Adipocyte (in vitro differentiated cells): Measurements from ENCODE around the gene QSER1.
"Not testable (repeated sequence)": the region's sequence is repeated elsewhere in the genome, so short reads cannot be mapped to it uniquely, and the experiment has no call there.

Source experiments
- DNase-seq: peaks from one replicate; pipeline ENCODE4 v3.0.0-alpha.2; 2015; ENCODE audit warnings: low read depth
- H3K27me3 ChIP-seq: replicated peaks from 2 replicates; pipeline ENCODE4 v1.7.0; 2013; ENCODE audit warnings: mild to moderate bottlenecking, low read length, moderate library complexity; ENCODE audit not compliant: control insufficient read depth, insufficient read depth
- H3K36me3 ChIP-seq: 2 replicates; pipeline ENCODE4 v1.7.0; 2013; ENCODE audit warnings: low read length, mild to moderate bottlenecking, moderate library complexity; ENCODE audit not compliant: control insufficient read depth, insufficient read depth, severe bottlenecking
- H3K4me1 ChIP-seq: 2 replicates; pipeline ENCODE4 v1.7.0; 2013; ENCODE audit warnings: mild to moderate bottlenecking, low read length, moderate library complexity; ENCODE audit not compliant: control insufficient read depth, insufficient read depth
- H3K4me3 ChIP-seq: 2 replicates; pipeline ENCODE4 v1.7.0; 2013; ENCODE audit warnings: mild to moderate bottlenecking, low read length, moderate library complexity
- H3K9ac ChIP-seq: 2 replicates; pipeline ENCODE4 v1.7.0; 2013; ENCODE audit warnings: mild to moderate bottlenecking, low read length, moderate library complexity
- H3K9me3 ChIP-seq: 2 replicates; pipeline ENCODE4 v1.7.0; 2013; ENCODE audit warnings: mild to moderate bottlenecking, low read length, moderate library complexity; ENCODE audit not compliant: control insufficient read depth

QSER1 gene

DNA sequence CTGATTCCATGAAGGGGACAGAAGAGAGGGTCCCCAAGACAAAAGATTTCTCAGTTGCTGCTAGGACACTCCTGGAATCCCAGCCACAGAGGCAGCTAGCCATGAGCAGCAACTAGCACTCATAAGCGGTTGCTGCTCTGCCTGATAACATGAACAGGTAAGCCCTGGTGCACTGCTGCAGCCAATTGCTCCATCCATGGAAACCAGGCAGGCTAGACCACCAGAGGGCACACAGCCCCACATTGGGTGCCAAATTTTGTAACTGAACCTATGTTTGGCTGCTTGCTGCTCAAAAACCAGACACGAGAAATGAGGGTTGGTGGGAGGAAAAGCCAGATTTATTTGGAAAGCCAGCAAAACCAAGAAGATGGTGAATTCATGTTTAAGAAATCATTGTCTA is 21.9 kb upstream of the QSER1 start:
- no peak for DNase-seq
- H3K4me1 ChIP-seq = no peaks in the 10 kb centered on the region
- no peak overlapping the region for H3K4me3 ChIP-seq
- H3K27me3 ChIP-seq = no peaks in the 10 kb centered on the region
- H3K36me3 ChIP-seq = no peaks in the 10 kb centered on the region
- H3K9ac ChIP-seq = no peak overlapping the region
- peaks cover 8% of the 10 kb centered on the region for H3K9me3 ChIP-seq

GRCh38 chr11:32874132-32874531 is 18.5 kb upstream of the QSER1 start:
- no peak overlapping the region for H3K4me3 ChIP-seq
- no peaks in the 10 kb centered on the region for H3K36me3 ChIP-seq
- no peak for DNase-seq
- no peaks in the 10 kb centered on the region for H3K4me1 ChIP-seq
- H3K27me3 ChIP-seq = no peaks in the 10 kb centered on the region
- H3K9me3 ChIP-seq = peaks cover 4% of the 10 kb centered on the region
- H3K9ac ChIP-seq = no peak overlapping the region

GRCh38 chr11:32881286-32881685 is 11.3 kb upstream of the QSER1 start:
- no peak for DNase-seq
- Histone ChIP-seq H3K9ac (no peak overlapping the region), H3K27me3 (no peaks in the 10 kb centered on the region), H3K9me3 (no peaks in the 10 kb centered on the region), H3K4me3 (no peak overlapping the region), H3K36me3 (no peaks in the 10 kb centered on the region), H3K4me1 (no peaks in the 10 kb centered on the region)

DNA sequence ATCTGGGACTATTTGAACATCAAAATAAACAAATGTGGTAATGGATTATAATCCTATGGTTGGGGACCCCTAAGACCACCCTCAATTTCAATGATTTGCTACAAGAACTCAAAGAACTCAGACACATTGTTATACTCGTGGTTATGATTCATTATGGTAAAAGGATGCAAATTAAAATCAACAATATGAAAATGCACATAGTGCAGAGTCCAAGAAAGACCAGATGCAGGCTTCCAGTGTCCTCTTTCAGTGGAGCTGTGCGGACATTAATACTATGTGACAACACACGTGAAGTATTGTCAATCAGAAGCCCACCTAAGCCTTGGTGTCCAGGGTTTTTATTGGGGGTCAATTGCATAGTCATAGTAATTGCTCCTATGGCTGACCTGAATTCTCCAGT is 9.2 kb upstream of the QSER1 start:
- H3K4me3 ChIP-seq = no peak overlapping the region
- H3K4me1 ChIP-seq = peaks cover 2% of the 10 kb centered on the region
- no peak for DNase-seq
- H3K9ac ChIP-seq = no peak overlapping the region
- no peaks in the 10 kb centered on the region for H3K27me3 ChIP-seq
- no peaks in the 10 kb centered on the region for H3K9me3 ChIP-seq
- H3K36me3 ChIP-seq = no peaks in the 10 kb centered on the region

GRCh38 chr11:32884023-32884422 is 8.6 kb upstream of the QSER1 start:
- H3K9ac ChIP-seq = no peak overlapping the region
- no peaks in the 10 kb centered on the region for H3K9me3 ChIP-seq

DNA sequence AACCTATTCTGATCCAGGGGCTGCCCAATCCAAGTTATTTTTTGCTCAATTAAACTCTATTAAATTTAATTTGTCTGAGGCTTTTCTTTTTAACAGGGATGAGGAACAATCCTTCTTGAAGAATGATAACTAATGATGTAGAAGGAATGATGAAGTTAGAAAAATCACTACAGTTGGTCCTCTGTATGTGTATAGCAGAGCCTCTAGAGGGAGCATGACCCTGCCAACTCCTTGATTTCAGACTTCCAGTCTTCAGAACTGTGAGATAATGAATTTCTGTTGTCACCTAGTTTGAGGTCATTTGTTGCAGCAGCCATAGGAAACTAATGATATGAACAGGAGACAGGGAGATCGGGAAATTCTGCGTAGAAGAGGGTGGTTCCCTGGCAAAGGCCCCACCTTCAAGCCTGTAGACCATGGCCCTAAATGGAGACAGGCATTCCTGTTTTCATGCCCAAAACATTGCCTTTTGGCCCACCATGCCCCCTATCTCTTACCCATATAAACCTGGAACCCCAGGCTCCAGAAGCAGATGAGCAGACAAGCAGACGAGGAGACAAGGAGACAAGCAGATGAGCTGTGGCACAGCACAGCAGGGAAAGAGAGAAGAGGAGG is 7.7 kb upstream of the QSER1 start:
- H3K4me1 ChIP-seq = peaks cover 10% of the 10 kb centered on the region
- peak; percentile 25 for DNase-seq
- no peaks in the 10 kb centered on the region for H3K36me3 ChIP-seq
- H3K9me3 ChIP-seq = no peaks in the 10 kb centered on the region
- H3K27me3 ChIP-seq = no peaks in the 10 kb centered on the region
- H3K9ac ChIP-seq = no peak overlapping the region
- no peak overlapping the region for H3K4me3 ChIP-seq

More at GRCh38 chr11:32884023-32884422, 8.6 kb upstream of the QSER1 start:
- no peak overlapping the region for H3K4me3 ChIP-seq
- H3K36me3 ChIP-seq = no peaks in the 10 kb centered on the region
- H3K4me1 ChIP-seq = peaks cover 8% of the 10 kb centered on the region
- no peaks in the 10 kb centered on the region for H3K27me3 ChIP-seq
- DNase-seq = no peak

GRCh38 chr11:32885556-32885955 is 7.1 kb upstream of the QSER1 start:
- no peak overlapping the region for H3K9ac ChIP-seq
- no peaks in the 10 kb centered on the region for H3K27me3 ChIP-seq
- H3K4me1 ChIP-seq = peaks cover 10% of the 10 kb centered on the region
- no peak for DNase-seq
- H3K36me3 ChIP-seq = no peaks in the 10 kb centered on the region
- H3K9me3 ChIP-seq = no peaks in the 10 kb centered on the region
- no peak overlapping the region for H3K4me3 ChIP-seq

GRCh38 chr11:32886180-32886579 is 6.4 kb upstream of the QSER1 start:
- H3K9ac ChIP-seq = no peak overlapping the region
- H3K27me3 ChIP-seq = no peaks in the 10 kb centered on the region
- H3K4me3 ChIP-seq = no peak overlapping the region
- H3K4me1 ChIP-seq = peaks cover 10% of the 10 kb centered on the region
- no peaks in the 10 kb centered on the region for H3K36me3 ChIP-seq
- no peak for DNase-seq
- no peaks in the 10 kb centered on the region for H3K9me3 ChIP-seq

GRCh38 chr11:32887707-32888383 is 4.8 kb upstream of the QSER1 start:
- DNase-seq, H3K9me3 ChIP-seq, H3K36me3 ChIP-seq, H3K4me3 ChIP-seq, H3K9ac ChIP-seq, H3K27me3 ChIP-seq: not testable (repeated sequence)
- peaks cover 10% of the 10 kb centered on the region for H3K4me1 ChIP-seq

GRCh38 chr11:32888384-32888710 is 4.3 kb upstream of the QSER1 start:
- DNase-seq, H3K4me3 ChIP-seq, H3K9ac ChIP-seq, H3K9me3 ChIP-seq, H3K27me3 ChIP-seq, H3K36me3 ChIP-seq: not testable (repeated sequence)
- H3K4me1 ChIP-seq = peaks cover 10% of the 10 kb centered on the region

DNA sequence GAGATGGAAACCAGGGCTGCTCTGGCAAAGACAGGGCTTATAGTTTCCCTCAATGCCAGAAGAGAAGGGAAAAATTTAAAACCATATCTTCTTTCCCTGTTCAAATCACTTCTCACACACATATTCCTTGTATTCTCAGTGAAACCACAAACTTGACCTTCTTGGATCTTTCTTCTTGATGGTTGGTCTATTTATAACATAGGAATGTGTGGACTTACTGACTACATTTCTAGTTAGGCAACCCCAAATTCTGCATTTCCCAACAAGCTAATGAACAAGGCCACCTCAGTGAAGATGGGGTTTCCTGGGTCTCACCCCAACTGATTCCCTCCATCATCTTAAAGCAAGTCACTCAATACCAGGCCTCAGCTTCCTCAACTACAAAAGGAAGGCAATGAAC is 3.8 kb upstream of the QSER1 start:
- peak; percentile 61 for DNase-seq
- Histone ChIP-seq H3K27me3 (no peaks in the 10 kb centered on the region), H3K36me3 (no peaks in the 10 kb centered on the region), H3K9me3 (no peaks in the 10 kb centered on the region), H3K4me3 (no peak overlapping the region), H3K4me1 (peaks cover 10% of the 10 kb centered on the region), H3K9ac (no peak overlapping the region)
